ENCODE results near the gene GAMT. TPM values are rescaled to one million over a fixed set of nuclear protein-coding genes. Genes with fewer than 3 reads are reported as not detected.

GAMT gene
- total and polyA plus RNA-seq, 2 of the 13 experiments (the other 11 are each of a cell fraction or from before 2014, with no cell fraction given), result 115 to 124 TPM

DNA sequence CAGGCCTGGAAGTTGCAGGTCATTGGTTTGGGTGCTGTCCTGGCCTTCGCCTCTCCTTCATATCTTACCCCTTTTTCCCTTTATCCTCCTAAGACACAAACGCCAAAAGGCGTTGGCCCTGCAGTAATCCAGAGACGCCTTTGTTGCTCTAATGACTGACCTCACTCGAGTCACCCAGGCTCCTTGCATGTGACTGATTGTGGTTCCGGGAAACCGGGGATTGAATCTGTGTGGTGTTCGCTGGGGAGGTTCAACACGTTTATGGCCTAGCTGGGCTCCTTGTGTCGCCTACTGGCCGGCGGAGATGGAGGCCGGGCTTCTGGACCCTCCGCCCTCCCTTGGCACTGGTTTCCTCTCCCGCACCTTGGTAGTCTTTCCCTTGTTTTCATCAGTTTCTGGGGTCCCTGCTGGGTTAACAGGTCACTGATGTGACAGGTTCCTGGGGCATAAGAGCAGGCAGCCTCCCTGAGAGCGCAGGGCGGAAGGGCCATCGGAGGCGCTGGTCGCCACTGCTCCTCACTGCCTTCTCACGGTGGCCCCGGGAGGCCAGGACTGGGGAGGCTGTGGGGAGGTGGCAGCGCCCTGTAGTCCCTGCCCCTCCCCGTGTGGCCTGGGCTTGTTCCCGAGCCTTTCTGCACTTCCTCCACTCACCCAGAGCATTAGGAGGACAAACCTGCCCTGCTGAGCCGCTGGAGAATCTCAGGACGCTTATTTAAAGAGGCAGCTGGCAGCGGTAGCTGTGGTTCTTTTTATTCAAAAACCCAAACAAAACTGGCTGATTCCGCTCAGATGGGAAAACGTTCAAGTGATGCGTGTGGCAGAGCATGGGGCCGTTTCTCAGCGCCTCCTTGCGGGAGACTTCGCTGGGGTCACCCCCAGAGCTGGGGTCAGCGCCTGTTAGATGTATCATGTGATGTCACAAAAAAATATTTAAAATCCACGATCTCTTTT is 35.7 kb downstream of the GAMT start:
- in situ Hi-C loops (cut with HindIII; ENCODE audit: extremely low pct_ligation_motif_present, low pct_unique_long_range_greater_than_20kb) (no loop called here), intact Hi-C loops (cut with micrococcal nuclease; ENCODE audit: unreplicated experiment) (no loop called here)
- no peak overlapping the region for H2AFZ ChIP-seq (ENCODE audit: low read length)
- BruUV-seq (replicated peaks), result no TSS peak
- no peaks in the 10 kb centered on the region for H3K9me3 ChIP-seq (ENCODE audit: low read length)
- no peaks in the 10 kb centered on the region; the same call in 1 of the 2 replicates for H3K4me1 ChIP-seq (ENCODE audit: insufficient read depth, low read length)
- CTCF ChIA-PET (ENCODE audit: low intra/inter-chr PET ratio, low total read pairs), result no interaction called here
- no peak overlapping the region for H3K9ac ChIP-seq (ENCODE audit: insufficient read depth, low read depth, low read length)
- ATAC-seq (no peak), DNase-seq (ENCODE audit: low spot score) (no peak), FAIRE-seq (no peak)
- H3K27me3 ChIP-seq (ENCODE audit: control insufficient read depth in 1 of 2, insufficient read depth in 2 of 2, low read length in 2 of 2), result no peaks in the 10 kb centered on the region
- POLR2A ChIA-PET, result no interaction called here
- TF ChIP-seq XBP1 (CRISPR knock-in tag; IDR thresholded peaks at IDR 0.05), result no peak
- no peak for TF ChIP-seq ZNF737 (CRISPR knock-in tag; IDR thresholded peaks at IDR 0.05; ENCODE audit: borderline replicate concordance)
- TF ChIP-seq AGO2 (optimal IDR thresholded peaks at IDR 0.05; ENCODE audit: low read depth, low read length), result peak; percentile 23
- TF ChIP-seq, protein P1, sequence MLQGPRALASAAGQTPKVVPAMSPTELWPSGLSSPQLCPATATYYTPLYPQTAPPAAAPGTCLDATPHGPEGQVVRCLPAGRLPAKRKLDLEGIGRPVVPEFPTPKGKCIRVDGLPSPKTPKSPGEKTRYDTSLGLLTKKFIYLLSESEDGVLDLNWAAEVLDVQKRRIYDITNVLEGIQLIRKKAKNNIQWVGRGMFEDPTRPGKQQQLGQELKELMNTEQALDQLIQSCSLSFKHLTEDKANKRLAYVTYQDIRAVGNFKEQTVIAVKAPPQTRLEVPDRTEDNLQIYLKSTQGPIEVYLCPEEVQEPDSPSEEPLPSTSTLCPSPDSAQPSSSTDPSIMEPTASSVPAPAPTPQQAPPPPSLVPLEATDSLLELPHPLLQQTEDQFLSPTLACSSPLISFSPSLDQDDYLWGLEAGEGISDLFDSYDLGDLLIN (CRISPR knock-in tag; IDR thresholded peaks at IDR 0.05; ENCODE audit: borderline replicate concordance), result no peak
- TF ChIP-seq ZNF251 (CRISPR knock-in tag; IDR thresholded peaks at IDR 0.05), result no peak
- no peak for TF ChIP-seq ZFX (CRISPR knock-in tag; IDR thresholded peaks at IDR 0.05; ENCODE audit: low read depth)
- TF ChIP-seq ZNF556 (CRISPR knock-in tag; IDR thresholded peaks at IDR 0.05; ENCODE audit: borderline replicate concordance), result no peak
- no peak overlapping the region for H3K4me2 ChIP-seq (ENCODE audit: low read depth, low read length)
- H3K27ac ChIP-seq (ENCODE audit: extremely low read length, insufficient read depth, low read length), result no peak overlapping the region
- peaks cover 12 to 39% of the 10 kb centered on the region in 2 experiments; a peak in 4 of 5 replicates for H3K36me3 ChIP-seq (replicated peaks in 1 of 2; ENCODE audit: control insufficient read depth in 1 of 2, insufficient read depth in 2 of 2, low read length in 2 of 2)
- no peak overlapping the region for H3K4me3 ChIP-seq (replicated peaks in 1 of 3; ENCODE audit: insufficient read depth in 1 of 3, low read depth in 2 of 3, low read length in 3 of 3)
- no peaks in the 10 kb centered on the region for H3K79me2 ChIP-seq (ENCODE audit: insufficient read depth, low read length)
- WGBS (ENCODE audit: low lambda C conversion rate), result 95% methylated on average over 27 of the region's 37 CpGs
- no peaks in the 10 kb centered on the region for H4K20me1 ChIP-seq (ENCODE audit: insufficient read depth, low read length)

Data from HepG2 (cell line).